ENCODE measurements around the gene MAP6. TPM values are rescaled to one million over a fixed set of nuclear protein-coding genes. Genes with fewer than 3 reads are reported as not detected.
A peak's percentile ranks its signal among the peaks of the same experiment; 100 is the strongest.

The MAP6 gene
- total RNA-seq, 1 donor from 2014 or later = 6.9 TPM

GRCh38 chr11:75570559-75571139 is 98.2 kb downstream of the MAP6 start:
- no peak overlapping the region for H3K4me3 ChIP-seq
- H3K4me1 ChIP-seq = peaks cover 55% of the 10 kb centered on the region
- TF ChIP-seq POLR2A (IDR thresholded peaks at IDR 0.05) (no peak), POLR2AphosphoS5 (IDR thresholded peaks at IDR 0.05; ENCODE audit: insufficient read depth in 1 of 2, low read depth in 1 of 2) (no peak)
- TF ChIP-seq, protein P1, sequence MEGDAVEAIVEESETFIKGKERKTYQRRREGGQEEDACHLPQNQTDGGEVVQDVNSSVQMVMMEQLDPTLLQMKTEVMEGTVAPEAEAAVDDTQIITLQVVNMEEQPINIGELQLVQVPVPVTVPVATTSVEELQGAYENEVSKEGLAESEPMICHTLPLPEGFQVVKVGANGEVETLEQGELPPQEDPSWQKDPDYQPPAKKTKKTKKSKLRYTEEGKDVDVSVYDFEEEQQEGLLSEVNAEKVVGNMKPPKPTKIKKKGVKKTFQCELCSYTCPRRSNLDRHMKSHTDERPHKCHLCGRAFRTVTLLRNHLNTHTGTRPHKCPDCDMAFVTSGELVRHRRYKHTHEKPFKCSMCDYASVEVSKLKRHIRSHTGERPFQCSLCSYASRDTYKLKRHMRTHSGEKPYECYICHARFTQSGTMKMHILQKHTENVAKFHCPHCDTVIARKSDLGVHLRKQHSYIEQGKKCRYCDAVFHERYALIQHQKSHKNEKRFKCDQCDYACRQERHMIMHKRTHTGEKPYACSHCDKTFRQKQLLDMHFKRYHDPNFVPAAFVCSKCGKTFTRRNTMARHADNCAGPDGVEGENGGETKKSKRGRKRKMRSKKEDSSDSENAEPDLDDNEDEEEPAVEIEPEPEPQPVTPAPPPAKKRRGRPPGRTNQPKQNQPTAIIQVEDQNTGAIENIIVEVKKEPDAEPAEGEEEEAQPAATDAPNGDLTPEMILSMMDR (IDR thresholded peaks at IDR 0.05) = no peak
- H3K36me3 ChIP-seq = peaks cover 0 to 76% of the 10 kb centered on the region in 2 donors
- no peak overlapping the region for H3K27ac ChIP-seq
- no peaks in the 10 kb centered on the region for H3K27me3 ChIP-seq
- DNase-seq (ENCODE audit: extremely low spot score in 2 of 2) = no peak
- no peaks in the 10 kb centered on the region for H3K9me3 ChIP-seq
- intact Hi-C loops (cut with DNase I) = no loop called here

GRCh38 chr11:75568616-75569219 is 100.1 kb downstream of the MAP6 start:
- Histone ChIP-seq H3K27me3 (no peaks in the 10 kb centered on the region), H3K4me3 (no peak overlapping the region), H3K27ac (no peak overlapping the region), H3K9me3 (no peaks in the 10 kb centered on the region), H3K4me1 (peaks cover 71% of the 10 kb centered on the region), H3K36me3 (peaks cover 0 to 76% of the 10 kb centered on the region in 2 donors)
- TF ChIP-seq POLR2A (IDR thresholded peaks at IDR 0.05) = no peak
- TF ChIP-seq POLR2AphosphoS5 (IDR thresholded peaks at IDR 0.05; ENCODE audit: insufficient read depth in 1 of 2, low read depth in 1 of 2) = no peak
- TF ChIP-seq, protein P1 (IDR thresholded peaks at IDR 0.05) = no peak
- DNase-seq (ENCODE audit: extremely low spot score in 2 of 2) = no peak
- intact Hi-C loops (cut with DNase I) = no loop called here

DNA sequence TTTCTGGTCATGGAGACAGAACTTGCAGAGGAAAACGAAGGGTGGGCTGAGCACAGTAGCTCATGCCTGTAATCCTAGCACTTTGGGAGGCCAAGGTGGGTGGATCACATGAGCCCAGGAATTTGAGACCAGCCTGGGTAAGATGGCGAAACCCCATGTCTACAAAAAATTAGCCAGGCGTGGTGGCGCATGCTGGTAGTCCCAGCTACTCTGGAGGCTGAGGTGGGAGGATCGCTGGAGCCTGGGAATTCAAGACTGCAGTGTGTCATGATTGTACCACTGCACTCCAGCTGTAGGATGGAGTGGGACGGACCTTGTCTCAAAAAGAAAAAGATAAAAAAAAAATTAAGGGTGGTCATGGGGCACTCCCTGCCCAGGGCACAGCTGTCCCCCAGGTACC is 100.9 kb downstream of the MAP6 start:
- intact Hi-C loops (cut with DNase I) = no loop called here
- TF ChIP-seq, protein P1 (IDR thresholded peaks at IDR 0.05) = no peak
- TF ChIP-seq POLR2AphosphoS5 (IDR thresholded peaks at IDR 0.05; ENCODE audit: insufficient read depth in 1 of 2, low read depth in 1 of 2) (no peak), POLR2A (IDR thresholded peaks at IDR 0.05) (no peak)
- peaks cover 79% of the 10 kb centered on the region for H3K4me1 ChIP-seq
- no peak for DNase-seq (ENCODE audit: extremely low spot score in 2 of 2)
- no peak overlapping the region for H3K4me3 ChIP-seq
- no peaks in the 10 kb centered on the region for H3K27me3 ChIP-seq
- H3K36me3 ChIP-seq = peaks cover 0 to 72% of the 10 kb centered on the region in 2 donors
- H3K27ac ChIP-seq = peak overlapping the region; percentile 99
- no peaks in the 10 kb centered on the region for H3K9me3 ChIP-seq

- Histone ChIP-seq H3K4me3 (no peak overlapping the region), H3K27ac (peak overlapping the region; percentile 99), H3K9me3 (no peaks in the 10 kb centered on the region), H3K36me3 (peaks cover 0 to 60% of the 10 kb centered on the region in 2 donors), H3K27me3 (no peaks in the 10 kb centered on the region), H3K4me1 (peaks cover 80% of the 10 kb centered on the region)
- no peak for DNase-seq (ENCODE audit: extremely low spot score in 2 of 2)
- intact Hi-C loops (cut with DNase I) = no loop called here
- TF ChIP-seq POLR2A (IDR thresholded peaks at IDR 0.05) = no peak
- TF ChIP-seq POLR2AphosphoS5 (IDR thresholded peaks at IDR 0.05; ENCODE audit: insufficient read depth in 1 of 2, low read depth in 1 of 2) = no peak
- TF ChIP-seq, protein P1 (IDR thresholded peaks at IDR 0.05) = no peak
These were observed 102.0 kb downstream of the MAP6 start for GRCh38 chr11:75566763-75567279.
